ENCODE data around the gene ZSCAN2.
A peak's percentile ranks its signal among the peaks of the same experiment; 100 is the strongest.

ZSCAN2 gene

DNA sequence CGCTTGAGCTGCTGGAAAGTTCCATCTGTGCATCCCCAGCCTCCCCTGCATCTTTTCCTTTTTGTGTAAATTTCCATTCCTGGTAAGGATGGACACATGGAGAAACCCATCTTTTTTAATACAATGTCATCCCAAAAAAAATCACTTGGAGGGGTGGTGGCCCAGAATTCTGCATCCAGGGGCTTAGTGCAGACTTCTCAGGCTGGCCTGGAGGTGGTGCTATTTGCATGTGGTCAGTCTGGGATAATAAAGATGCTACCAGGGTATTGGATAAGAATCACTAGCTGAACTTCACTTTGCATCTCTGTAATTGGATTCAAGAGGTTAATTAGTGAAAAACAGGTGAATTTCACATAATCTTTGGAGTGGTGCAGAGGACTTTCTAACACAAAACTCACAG is 1.8 kb upstream of the ZSCAN2 start:
- DNase-seq (ENCODE audit: low spot score) = peak; percentile 21

DNA sequence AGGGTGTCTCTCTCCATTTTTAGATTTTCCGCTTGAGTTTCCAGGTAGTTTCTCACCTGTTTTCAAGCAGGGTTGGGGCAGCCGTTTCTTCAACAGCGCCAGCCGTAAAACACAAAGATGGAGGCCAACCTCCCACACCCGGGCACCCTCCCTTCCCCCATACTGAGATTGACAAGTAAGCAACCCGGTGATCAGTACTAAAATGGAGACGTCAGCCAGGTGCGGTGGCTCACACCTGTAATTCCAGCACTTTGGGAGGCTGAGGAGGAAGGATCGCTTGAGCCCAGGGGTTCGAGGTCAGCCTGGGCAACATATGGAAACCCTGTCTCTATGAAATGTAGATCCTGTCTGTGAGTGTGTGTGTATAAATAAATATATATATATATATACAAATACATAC is 903 bp upstream of the ZSCAN2 start:
- no peak for DNase-seq (ENCODE audit: low spot score)

DNA sequence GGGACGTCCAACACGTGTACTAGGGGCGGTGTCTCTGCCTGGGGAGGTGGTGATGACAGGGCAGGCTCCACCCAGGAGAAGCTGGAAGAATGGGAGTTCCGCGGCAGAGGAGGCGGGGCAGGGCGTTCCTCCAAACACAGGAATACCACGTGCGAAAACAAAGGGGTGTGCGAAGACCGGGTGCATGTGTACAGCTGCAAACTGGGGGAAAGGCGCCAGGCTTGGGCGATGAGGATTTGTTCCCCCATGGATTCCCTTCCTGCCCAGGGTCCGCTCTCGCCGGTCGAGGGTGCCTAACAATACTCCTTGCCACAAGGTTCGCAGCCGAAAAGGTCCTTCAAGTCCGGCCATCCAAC is 500 bp upstream of the ZSCAN2 start:
- peak; percentile 49 for DNase-seq (ENCODE audit: low spot score)

DNA sequence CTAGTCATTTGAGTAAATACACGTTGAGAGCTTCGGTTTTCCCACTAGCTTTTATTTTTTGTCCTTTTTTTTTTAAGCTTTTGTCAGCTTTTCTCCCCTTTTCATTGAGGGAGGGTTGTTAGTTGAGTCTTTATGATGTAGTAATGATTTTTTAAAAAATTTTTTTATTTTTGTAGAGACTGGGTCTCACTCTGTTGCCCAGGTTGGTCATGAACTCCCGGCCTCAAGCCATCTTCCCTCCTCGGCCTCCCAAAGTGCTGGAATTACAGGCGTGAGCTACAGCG is 688 bp downstream of the ZSCAN2 start:
- no peak for DNase-seq (ENCODE audit: low spot score)

DNA sequence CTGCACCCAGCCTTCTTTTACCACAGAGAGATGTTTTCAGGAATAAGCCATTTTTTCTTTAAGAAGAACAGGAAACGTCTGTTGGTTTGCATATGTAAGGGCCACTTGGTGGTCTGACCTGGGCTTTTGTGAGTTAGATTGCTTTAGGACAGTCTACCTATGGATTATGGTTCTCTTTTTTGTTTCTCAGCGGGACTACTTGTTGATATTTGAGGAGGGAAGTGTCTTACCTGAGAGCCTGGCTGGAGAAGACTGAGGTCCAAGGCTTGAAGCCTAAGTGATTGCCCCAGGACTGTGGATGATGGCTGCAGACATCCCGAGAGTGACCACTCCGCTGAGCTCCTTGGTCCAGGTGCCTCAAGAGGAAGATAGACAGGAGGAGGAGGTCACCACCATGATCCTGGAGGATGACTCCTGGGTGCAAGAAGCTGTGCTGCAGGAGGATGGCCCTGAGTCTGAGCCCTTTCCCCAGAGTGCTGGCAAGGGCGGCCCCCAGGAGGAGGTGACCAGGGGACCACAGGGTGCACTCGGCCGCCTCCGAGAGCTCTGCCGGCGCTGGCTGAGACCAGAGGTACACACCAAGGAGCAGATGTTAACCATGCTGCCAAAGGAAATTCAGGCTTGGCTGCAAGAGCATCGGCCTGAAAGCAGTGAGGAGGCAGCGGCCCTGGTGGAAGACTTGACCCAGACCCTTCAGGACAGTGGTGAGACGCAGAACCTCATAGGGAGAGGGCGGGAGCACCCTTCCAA is 3.0 kb downstream of the ZSCAN2 start:
- no peak for DNase-seq (ENCODE audit: low spot score)

DNA sequence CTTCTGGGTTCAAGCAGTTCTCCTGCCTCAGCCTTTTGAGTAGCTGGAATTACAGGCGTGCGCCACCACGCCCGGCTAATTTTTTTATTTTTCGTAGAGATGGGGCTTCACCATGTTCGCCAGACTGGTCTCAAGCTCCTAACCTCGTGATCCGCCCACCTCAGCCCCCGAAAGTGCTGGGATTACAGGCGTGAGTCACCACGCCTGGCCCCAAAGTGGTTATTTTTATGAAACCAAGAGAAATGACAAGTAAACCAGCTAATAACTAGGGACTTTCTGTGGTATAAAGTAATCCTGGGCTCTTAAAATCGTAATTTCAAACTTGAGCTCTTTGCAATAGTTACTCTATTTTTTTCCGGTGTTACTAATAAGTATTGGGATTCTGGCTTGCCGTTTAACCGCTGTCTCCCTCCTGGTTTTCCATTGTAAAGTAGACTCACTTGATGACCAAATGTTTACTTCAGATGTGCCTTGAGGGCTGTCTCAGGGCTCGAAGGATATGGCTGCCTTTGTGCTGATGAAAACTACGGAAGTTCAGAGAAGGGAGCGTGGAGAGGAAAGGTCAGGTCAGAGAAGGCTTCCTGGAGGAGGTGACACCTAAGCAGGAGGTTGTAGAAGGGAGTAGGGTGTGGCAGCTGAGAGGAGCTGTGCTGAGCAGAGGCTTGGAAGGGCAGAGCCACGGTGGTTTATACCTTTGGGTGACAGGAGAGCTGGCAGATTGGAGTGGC is 4.2 kb downstream of the ZSCAN2 start:
- no peak for DNase-seq (ENCODE audit: low spot score)

DNA sequence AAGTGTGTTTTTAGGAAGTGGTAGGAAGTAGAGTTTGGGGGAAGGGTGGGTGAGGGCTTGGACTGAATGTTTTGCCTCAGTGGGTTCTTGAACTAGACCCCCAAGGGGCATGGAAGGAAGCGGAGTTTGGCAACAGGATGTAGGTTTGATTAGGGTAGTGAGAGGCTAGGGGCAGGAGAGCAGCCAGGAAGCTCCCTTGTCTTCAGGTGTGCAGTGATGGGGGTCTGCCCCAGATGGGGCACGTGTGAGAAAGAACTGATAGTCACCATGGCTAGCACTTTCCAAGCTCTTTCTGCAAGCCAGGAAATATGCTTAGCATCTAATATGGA is 4.7 kb downstream of the ZSCAN2 start:
- DNase-seq (ENCODE audit: low spot score) = no peak

DNA sequence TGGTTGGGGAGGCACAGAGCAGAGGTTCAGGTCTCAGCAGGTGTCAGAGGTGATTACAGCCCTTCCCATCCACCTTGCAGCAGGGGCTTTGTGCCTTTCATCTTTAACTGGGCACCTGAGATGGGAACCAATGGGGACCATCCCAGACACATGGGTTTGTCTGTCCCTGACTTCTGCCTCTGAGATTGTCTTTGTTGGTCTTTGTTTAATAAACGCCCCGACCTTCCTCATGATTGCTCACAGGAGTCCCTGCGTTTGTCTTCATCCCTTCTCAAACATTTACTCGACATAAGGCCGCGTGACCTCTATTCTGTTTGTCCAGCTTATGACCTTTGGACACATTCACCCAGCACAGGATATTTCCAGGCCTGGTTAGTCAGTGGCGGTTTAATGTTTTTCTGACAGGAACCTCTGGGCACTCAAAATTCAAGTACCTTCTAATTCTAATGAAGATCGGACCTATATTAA is 5.9 kb downstream of the ZSCAN2 start:
- no peak for DNase-seq (ENCODE audit: low spot score)

DNA sequence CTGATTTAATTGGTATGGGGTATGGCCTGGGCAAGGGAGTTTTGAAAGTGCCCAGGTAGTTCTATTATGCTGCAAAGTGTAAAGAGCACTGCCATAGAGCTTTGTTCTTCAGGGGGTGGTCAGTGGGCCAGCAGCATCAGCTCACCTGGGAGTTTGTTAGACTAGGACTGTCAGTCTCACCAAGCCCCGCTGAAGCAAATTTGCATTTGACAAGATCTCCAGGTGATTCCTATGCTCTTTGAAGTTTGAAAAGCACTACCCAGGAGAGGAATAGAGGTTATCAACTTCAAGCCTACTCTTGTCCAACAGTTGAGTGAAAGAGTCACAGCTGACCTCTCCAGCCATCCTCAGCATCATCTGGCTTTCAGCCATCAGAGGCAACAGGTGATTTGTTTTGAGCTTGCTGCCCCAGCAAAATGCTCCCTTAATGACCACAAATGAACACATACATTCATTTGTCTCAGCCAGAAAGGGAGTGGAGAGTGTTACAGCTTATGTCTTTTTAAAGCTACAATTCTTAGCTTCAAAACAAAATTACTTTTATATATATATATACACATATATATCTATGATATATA is 8.0 kb downstream of the ZSCAN2 start:
- DNase-seq (ENCODE audit: low spot score) = no peak

DNA sequence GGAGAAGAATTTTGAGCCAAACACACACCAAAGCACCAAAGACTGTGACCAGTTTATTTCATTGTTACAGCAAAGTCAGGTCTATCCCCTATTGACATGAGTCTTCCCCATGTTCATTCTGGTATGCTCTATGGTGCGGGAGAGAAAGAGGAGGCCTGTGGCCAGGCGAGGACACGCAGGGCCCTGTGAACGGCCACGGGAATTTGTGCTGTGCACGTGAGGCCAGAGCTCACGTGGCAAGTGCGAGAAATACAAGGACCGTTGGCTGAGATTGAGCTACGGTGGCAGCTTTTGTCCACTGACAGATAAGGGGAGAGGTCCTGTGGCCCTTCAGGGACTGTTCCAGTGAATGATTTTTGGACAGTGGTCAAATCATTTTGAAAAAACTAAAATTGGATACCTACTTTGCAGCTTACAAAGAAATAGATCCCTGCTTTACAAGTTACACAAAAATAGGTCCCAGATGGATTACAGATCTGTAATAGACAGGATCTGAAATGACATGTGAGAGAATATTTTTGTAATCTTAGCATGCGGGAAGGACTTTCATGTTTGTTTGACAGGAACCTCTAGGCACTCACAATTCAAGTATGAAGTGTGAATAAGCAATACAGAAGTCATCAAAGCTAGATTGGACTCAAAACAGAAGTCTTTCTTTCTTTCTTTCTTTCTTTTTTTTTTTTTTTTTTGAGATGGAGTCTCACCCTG is 9.2 kb downstream of the ZSCAN2 start:
- no peak for DNase-seq (ENCODE audit: low spot score)

DNA sequence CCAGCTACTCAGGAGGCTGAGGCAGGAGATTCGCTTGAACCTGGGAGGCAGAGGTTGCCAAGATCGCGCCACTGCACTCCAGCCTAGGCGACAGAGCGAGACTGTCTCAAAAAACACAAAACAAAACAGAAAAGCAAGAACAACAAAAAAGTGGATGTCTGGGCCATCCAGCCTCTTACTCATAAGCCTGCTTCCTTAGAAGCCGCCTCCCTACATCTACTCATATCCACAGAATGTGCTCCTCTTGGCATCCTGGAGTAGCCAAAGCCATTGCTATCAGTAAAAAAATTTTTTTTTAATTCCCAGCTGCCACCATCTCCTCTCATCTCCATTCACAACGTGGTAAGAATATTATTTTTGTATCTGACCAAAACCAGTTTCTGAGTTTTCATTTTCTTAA is 10.8 kb downstream of the ZSCAN2 start:
- DNase-seq (ENCODE audit: low spot score) = no peak

DNA sequence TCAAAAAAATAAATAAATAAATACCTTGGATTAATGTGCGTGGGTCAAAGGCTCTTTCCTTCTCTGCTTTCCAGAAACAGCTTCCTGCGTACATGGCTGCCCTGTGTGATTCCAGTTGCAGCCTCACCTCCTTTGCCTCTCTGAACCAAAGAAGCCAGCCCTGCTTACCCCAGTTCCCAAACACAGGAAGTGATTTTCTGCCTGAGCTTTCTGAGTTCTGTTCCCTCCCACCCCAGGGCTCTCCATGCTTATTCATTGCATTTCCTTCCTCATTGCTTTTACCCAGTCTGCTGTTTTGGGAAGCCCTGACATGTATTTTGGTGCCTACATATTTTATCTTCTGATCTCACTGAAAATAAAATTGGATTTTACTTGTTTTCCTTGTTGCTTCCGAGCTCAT is 15.4 kb downstream of the ZSCAN2 start:
- DNase-seq (ENCODE audit: low spot score) = no peak

DNA sequence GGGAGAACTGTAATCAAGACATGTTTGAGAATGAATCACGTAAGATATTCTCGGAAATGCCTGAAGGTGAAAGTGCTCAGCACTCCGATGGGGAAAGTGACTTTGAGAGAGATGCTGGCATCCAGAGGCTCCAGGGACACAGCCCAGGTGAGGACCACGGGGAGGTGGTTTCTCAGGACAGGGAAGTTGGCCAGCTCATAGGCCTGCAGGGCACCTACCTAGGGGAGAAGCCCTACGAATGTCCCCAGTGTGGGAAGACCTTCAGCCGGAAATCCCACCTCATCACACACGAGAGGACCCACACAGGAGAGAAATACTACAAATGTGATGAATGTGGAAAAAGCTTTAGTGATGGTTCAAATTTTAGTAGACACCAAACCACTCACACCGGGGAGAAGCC is 19.8 kb downstream of the ZSCAN2 start:
- DNase-seq (ENCODE audit: low spot score) = no peak

DNA sequence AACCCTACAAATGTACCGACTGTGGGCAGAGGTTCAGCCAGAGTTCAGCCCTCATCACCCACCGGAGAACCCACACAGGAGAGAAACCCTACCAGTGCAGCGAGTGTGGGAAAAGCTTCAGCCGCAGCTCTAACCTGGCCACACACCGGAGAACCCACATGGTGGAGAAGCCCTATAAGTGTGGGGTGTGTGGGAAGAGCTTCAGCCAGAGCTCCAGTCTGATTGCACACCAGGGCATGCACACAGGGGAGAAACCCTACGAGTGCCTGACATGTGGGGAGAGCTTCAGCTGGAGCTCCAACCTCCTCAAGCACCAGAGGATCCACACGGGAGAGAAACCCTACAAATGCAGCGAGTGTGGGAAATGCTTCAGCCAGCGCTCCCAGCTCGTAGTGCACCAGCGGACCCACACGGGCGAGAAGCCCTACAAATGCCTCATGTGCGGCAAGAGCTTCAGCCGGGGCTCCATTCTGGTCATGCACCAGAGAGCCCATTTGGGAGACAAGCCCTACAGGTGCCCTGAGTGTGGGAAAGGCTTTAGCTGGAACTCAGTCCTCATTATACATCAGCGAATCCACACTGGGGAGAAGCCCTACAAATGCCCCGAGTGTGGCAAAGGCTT is 20.7 kb downstream of the ZSCAN2 start:
- no peak for DNase-seq (ENCODE audit: low spot score)

DNA sequence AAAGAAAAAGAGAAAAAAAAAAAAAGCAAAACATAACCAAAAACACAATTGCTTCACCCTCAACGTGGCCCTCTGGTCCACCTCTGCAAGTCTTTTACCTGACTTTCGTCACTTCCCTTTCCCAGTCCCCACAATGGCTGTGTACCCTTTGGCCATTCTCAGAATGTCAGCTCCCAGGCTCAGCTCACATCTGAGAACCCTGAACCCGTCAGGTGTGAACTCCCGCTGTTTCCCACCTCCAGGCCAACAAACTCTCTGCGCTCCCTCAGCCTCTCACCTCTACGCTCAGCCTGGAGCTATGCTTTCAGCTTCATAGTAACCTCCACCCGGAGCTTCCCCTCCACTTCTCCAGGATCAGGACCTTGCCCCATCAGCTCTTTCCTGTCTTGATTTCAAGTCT is 23.6 kb downstream of the ZSCAN2 start:
- no peak for DNase-seq (ENCODE audit: low spot score)

DNA sequence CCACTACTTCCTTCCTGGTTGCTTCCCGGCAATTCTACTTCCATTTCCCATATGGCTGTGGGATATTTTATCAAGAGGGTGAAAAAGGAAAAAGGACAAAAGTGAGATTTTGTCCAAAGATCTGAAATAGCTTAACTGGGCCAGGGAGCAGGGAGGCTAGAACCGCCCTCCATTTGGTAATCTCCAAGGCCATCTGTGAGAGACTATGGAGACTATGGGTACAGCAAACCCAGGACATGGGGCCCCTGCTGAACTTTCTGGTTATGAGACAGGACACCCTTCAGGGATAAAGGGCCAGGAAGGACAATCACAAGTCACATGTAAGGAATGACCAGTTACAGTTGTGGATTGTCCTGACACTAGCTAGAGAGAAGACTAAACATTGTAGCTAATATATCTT is 24.3 kb downstream of the ZSCAN2 start:
- no peak for DNase-seq (ENCODE audit: low spot score)

DNA sequence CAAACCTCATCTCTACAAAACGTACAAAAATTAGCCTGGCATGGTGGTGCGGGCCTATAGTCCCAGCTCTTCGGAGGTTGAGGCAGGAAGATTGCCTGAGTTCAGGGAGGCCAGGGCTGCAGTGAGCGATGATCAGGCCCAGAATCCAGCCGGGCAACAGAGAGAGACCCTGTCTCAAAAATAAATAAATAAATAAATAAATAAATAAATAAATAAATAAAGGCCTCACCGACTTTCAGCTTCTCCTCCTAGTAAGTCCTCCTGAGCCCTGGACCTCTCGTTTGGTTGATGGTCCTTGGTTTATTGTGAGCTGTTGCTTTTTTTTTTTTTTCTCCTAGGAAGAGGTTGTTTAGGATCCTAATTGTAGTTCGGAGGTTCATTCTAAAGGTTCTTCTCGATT is 28.2 kb downstream of the ZSCAN2 start:
- DNase-seq (ENCODE audit: low spot score) = no peak

DNA sequence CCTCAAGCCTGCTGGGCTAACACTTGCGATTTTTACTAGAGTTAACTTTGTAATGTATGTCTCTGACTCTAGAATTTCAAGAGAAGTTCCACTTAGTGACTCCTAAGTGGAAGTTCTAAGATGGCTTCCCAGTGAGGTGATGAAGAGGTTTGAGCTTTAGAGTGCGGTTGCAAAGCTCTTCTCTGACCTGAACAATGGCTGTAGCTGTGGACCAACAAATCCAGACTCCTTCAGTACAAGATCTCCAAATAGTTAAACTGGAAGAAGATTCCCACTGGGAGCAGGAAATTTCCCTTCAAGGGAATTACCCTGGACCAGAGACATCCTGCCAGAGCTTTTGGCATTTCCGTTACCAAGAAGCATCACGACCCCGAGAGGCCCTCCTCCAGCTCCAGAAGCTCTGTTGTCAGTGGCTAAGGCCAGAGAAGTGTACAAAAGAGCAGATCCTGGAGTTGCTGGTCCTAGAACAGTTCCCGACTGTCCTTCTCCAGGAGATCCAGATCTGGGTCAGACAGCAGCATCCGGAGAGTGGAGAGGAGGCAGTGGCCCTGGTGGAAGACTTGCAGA is 31.0 kb downstream of the ZSCAN2 start:
- no peak for DNase-seq (ENCODE audit: low spot score)

DNA sequence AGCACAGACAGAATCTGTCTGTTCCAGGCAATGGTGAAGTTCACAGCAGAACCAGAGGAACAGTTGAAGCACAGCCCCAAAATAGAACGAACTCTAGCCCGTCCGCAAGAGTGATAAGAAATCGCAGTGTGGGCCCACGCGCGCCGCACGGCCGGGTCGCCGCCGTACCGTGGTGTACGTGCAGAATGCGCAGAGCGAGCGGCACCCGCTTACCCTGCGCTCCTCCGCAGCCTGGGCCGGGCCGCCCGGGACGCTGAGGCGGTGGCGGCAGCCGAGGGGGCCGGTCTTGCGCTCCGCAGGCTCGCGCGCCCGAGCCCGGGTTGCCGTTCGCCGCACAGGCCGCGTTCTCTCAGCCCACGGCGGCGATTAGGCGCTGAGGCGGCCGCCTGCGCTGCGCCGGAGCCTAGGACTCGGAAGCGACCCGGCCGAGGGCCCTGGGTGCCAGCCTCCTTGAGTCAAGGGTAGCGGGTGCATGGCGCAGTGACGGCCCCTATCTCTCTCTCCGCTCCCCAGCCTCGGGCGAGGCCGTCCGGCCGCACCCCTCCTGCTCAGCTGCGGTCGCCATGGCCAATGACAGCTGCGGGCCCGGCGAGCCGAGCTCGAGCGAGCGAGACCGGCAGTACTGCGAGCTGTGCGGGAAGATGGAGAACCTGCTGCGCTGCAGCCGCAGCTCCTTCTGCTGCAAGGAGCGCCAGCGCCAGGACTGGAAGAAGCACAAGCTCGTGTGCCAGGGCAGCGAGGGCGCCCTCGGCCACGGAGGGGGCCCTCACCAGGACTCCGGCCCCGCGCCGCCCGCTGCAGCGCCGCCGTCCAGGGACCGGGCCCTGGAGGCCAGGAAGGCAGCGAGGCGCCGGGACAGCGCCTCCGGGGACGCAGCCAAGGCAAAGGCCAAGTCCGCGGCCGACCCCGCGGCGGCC is 32.8 kb downstream of the ZSCAN2 start:
- peak; percentile 58 for DNase-seq (ENCODE audit: low spot score)

DNA sequence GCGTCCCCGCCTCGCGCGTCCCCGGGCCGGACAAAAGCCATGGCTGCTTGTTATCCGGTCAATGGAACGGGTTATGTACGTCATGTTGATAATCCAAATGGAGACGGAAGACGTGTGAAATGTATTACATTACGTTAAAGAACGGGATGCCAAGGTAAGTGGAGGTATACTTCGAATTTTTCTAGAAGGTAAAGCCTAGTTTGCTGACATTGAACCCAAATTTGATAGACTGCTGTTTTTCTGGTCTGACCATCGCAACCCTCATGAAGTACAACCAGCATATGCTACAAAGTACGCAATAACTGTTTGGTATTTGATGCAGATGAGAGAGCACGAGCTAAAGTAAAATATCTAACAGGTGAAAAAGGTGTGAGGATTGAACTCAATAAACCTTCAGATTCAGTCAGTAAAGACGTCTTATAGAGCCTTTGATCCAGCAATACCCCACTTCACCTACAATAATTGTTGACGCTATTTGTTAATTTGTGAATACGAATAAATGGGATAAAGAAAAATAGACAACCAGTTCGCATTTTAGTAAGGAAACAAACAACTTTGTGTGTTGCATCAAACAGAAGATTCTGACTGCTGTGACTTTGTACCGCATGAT is 33.5 kb downstream of the ZSCAN2 start:
- DNase-seq (ENCODE audit: low spot score) = no peak

DNA sequence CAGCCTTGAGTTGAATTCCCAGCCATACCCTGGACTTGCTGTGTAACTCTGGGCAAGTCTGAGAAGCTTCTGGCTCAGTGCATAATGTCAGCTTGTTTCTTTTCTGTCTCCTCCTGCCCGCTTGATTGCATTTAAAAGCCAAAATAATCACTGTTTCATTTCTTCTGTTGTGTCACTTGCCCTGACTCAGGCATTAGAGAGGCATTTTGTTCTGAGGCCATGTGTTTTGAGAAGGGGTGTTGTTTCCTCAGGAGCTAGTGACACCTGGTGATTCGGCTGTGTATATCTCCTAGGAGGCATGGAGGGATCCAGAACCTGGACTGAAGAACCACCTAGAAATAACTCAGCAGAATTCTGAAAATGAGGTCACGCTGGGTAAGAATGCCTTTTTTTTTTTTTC is 37.3 kb downstream of the ZSCAN2 start:
- peak; percentile 18 for DNase-seq (ENCODE audit: low spot score)

All from CD4-positive, alpha-beta T cell treated with Interleukin-6 at 100 ng/mL for 8 hours (primary cell).